IPS DF 19.7 (cell line): ENCODE data around the gene TP53TG3D.
"Not testable (repeated sequence)": the region's sequence is repeated elsewhere in the genome, so short reads cannot be mapped to it uniquely, and the experiment has no call there.

Source experiments
- DNase-seq: peaks from one replicate; pipeline ENCODE4 v3.0.0-alpha.2; 2013; ENCODE audit warnings: low read depth, low spot score

TP53TG3D gene, protein sequence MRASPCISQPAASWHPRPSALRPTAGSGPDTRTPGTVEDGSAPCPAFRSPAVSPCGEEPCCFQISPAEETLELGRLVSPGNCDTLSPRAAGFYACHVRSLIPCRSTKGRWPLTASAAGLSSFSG

DNA sequence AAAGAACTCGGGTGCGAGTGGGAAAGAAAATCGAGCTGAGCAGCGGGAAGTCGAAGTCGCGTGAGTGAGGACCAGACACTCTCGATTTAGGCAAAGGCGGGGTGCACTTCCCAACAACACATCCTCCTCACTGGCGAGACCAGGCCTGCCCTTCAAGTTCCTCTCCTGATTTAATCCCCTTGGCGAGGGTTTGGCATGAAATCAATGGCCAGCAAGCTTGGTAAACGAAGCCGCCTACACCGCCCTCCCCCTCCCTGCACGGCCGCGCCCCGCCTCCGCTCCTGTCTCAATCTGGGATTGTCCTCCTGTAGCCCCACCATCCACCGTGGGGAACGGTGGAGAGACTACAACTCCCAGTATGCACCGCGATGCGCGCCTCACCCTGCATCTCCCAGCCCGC is at the start of gene TP53TG3D:
TP53TG3D (plus strand) TSS at position 301 of the 400 bp plus-strand sequence; CDS start at position 369, 68 bp downstream.
- DNase-seq, result not testable (repeated sequence)

DNA sequence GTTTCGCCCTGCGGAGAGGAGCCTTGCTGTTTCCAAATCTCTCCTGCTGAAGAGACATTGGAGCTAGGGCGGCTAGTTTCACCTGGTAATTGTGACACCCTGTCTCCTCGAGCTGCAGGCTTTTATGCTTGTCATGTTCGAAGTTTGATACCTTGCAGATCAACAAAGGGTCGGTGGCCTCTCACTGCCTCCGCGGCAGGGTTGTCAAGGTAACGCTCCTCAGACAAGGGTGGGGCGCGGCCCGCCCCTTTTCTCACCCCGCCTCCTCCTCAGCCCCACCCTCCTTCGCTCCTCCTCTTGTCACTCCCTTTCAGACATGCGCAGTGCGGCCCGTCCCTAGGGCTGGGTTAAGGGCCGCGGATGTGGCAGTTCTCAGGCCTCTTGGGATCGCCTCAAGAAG is 421 bp downstream of the TP53TG3D start:
- DNase-seq, result not testable (repeated sequence)

DNA sequence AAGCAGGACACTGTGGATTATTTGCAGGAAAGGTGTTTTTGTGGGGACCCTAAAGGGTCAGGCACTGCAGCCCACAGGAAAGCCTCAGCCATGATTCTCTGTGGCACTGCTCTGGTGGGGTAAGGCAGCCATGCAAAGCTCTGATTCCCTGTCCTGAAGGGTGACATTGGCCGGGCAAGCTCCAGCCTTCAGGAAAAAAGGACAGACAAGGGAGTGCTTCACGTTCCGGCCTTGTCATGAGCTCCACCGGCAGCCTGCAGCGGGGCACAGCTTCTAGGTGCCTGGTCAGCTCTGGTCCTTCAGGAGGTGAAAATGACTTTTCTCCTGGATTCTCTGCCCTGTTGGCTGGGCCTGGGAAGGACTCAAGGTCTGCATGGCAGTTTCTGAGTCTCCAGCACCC is 8.4 kb downstream of the TP53TG3D start:
- not testable (repeated sequence) for DNase-seq

DNA sequence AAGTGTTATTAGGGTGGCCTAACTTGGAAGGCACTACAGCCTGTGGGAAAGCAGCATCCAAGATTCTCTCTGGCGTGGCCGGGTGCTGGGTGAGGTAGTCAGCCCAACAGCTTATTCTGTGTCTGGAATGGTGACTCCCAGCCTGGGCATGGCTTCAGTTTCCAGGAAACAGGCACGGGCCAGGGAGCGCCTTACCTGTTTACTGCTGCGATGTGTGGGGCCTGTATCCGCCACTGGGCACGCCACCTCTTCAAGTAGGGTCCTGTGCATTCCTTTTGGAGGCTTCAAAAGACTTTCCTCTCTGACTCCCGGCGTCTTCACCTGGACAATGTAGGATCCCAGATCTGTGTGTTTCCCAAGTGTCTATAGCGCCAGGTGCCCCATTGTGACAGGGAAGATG is 10.5 kb downstream of the TP53TG3D start:
- not testable (repeated sequence) for DNase-seq

DNA sequence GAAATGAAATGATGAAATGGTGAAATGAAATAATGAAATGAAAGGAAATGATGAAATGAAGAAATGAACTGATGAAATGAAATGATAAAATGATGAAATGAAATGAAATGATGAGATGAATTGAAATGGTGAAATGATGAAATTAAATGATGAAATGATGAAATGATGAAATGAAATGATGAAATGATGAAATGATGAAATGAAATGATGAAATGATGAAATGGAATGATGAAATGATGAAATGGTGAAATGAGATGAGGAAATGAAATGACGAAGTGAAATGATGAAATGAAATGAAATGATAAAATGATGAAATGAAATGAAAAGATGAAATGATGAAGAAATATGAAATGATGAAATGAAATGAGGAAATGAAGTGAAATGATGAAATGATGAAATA is 28.8 kb downstream of the TP53TG3D start:
- not testable (repeated sequence) for DNase-seq

DNA sequence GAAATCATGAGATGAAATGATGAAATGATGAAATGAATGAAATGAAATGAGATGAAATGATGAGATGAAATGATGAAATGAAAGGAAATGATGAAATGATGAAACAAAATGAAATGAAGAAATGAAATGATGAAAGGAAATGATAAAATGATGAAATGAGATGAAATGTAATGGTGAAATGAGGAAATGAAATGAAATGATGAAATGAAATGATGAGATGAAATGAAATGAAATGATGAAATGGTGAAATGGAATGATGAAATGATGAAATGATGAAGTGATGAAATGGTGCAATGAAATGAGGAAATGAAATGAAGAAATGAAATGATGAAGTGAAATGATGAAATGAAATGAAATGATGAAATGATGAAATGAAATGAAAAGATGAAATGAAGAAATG is 29.9 kb downstream of the TP53TG3D start:
- DNase-seq, result not testable (repeated sequence)

DNA sequence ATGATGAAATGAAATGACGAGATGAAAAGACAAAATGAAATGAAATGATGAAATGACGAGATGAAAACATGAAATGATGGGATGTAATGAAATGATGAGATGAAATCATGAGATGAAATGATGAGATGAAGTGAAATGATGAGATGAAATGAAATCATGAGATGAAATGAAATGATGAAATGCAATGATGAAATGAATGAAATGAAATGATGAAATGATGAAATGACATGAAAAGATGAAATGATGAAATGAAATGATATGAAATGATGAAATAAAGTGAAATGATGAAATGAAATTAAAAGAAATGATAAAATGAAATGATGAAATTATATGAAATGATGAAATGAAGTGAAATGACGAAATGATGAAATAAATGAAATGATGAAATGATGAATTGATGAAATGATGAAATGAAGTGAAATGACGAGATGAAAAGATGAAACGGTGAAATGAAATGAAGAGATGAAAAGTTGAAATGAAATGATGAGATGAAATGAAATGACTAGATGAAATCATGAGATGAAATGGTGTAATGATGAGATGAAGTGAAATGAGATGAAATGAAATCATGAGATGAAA is 30.9 kb downstream of the TP53TG3D start:
- DNase-seq, result not testable (repeated sequence)

DNA sequence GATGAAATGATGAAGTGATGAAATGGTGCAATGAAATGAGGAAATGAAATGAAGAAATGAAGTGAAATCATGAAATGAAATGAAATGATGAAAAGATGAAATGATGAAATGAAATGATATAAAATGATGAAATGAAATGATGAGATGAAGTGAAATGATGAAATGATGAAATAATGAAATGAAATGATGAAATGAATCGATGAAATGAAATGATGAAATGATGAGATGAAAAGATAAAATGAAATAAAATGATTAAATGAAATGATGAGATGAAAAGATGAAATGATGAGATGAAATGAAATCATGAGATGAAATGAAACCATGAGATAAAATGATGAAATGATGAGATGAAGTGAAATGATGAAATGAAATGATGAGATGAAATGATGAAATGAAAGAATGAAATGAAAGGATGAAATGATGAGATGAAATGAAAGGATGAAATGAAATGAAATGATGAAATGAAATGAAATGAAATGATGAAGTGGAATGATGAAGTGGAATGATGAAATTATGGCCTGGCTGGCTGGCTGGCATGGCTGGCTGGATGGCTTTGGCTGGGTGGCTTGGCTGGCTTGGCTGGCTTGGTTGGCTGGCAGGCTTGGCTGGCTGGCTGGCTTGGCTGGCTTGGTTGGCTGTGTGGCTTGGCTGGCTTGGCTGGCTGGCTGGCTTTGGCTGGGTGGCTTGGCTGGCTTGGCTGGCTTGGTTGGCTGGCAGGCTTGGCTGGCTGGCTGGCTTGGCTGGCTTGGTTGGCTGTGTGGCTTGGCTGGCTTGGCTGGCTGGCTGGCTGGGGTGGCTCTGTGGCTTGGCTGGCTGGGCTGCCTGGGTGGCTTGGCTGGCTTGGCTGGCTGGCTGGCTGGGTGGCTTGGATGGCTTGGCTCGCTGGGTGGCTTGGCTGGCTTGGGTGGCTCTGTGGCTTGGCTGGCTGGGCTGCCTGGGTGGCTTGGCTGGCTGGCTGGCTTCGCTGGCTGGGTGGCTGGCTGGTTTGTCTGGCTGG is 32.0 kb downstream of the TP53TG3D start:
- DNase-seq, result not testable (repeated sequence)

DNA sequence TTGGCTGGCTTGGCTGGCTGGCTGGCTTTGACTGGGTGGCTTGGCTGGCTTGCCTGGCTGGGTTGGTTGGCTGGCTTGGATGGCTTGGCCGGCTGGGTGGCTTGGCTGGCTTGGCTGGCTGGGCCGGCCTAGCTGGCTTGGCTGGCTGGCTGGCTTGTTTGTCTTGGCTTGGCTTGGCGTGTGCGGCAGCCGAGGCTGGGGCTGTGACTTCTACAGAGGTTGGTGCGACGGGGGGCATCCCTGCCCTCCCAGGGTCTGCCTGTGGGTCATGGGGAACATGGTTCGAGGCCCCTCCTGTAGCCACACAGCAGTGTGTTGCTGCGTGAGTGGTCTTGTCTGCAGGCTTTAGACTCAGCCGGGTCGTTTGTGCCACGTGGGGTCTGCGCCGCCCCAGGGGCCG is 33.1 kb downstream of the TP53TG3D start:
- not testable (repeated sequence) for DNase-seq

DNA sequence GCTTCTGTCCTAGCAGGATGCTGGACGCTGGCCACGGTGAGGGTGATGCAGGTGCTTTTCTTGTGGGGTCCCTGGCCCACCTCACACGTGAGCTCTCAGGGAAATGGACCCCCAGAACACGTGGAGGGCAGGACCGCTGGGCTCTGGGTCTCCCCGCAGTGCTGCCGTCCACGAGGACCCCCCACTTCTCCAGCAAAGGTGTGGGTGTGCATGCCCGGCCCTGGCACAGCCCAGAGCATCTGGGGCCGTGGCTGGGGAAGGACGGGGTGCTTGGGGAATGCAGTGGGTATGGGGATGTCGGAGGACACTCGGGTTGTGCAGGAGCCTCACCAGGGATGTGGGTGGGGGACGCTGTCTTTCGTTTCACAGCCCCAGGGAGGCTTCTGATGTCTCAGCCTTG is 34.7 kb downstream of the TP53TG3D start:
- not testable (repeated sequence) for DNase-seq

DNA sequence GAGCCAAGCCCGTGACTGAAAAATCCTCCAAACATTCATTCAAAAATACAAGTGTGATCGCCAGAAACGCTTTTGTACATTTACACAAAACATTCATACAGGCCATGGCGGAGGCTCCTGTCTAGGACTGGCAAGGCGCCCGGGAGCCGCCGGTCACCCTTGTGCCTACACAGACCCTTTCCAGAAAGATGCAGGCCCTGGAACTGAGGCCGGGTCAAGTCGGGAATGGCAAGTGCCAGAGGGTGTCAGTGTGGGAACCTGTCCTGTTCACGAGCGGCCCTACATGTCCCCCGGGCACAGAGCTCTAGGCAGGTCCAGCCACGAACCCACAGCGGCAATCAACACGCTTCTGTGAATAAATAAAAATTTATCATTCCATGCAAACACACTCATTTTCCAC is 36.1 kb downstream of the TP53TG3D start:
- DNase-seq, result not testable (repeated sequence)

DNA sequence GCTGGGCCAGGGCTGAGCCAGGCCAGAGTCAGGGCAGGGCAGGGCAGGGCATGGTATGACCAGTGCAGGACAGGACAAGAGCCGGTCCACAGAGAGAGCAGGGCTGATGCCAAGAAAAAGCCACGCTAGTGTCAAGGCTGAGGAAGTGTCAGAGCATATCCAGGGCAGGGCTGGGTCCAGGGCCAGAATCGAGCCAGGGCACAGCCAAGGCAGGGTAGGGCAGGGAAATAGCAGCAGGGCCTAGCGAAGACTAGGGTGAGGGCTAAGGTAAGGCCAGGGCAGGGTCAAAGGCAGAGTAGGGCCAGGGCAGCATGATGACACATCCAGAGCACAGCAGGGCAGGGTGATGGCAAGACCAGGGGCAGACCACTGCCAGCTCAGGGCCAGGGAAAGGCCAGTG is 49.7 kb downstream of the TP53TG3D start:
- not testable (repeated sequence) for DNase-seq
